GM12878 (cell line): ENCODE measurements around the gene PCP4L1. TPM values are rescaled to one million over a fixed set of nuclear protein-coding genes. Genes with fewer than 3 reads are reported as not detected.

Source experiments
- ATAC-seq: fragments of 200-7000 bp; cut with Tn5 transposase; 3 replicates; pipeline ENCODE4 v1.9.1; 2020; ENCODE audit warnings: mild to moderate bottlenecking, moderate library complexity
- BruUV-seq: library from RNA; stranded (reverse); fragments of 400-500 nt; replicated peaks from 2 replicates; lab custom pipeline; 2021; lab: Mats Ljungman, UMichigan
- CTCF ChIA-PET: fragments of 300-600 bp; sonication (Branson Sonifier 250); formaldehyde crosslinking; extraction: SDS; loops from one replicate; lab custom pipeline; 2021; ENCODE audit warnings: inconsistent platforms; lab: Yijun Ruan, JAX
- POLR2A ChIA-PET: fragments of 350-600 bp; formaldehyde crosslinking; extraction: SDS; loops from one replicate; lab custom pipeline; 2021; ENCODE audit warnings: inconsistent platforms; lab: Charles Lee
- RAD21 ChIA-PET: fragments of 300-600 bp; sonication (Branson Sonifier 250); formaldehyde crosslinking; loops from one replicate; lab custom pipeline; 2023; ENCODE audit warnings: antibody characterized with exemption; ENCODE audit not compliant: unreplicated experiment; lab: Charles Lee
- SMC1A ChIA-PET: fragments of 300-600 bp; sonication (Branson Sonifier 250); formaldehyde crosslinking; loops from one replicate; lab custom pipeline; 2023; ENCODE audit not compliant: unreplicated experiment, uncharacterized antibody; lab: Charles Lee
- DNase-seq: peaks from one replicate; pipeline ENCODE4 v3.0.0-alpha.2; 2011; ENCODE audit warnings: low read depth, low spot score
- FAIRE-seq: peaks from 3 replicates; lab custom pipeline; 2011; peaks lifted over from hg19 to GRCh38; lab: Jason Lieb, UNC
- H2AFZ ChIP-seq: 2 replicates; pipeline ENCODE4 v1.6.0; 2011; ENCODE audit warnings: low read depth, low read length, control low read depth; ENCODE audit not compliant: control insufficient read depth
- H3K27ac ChIP-seq: 2 replicates; pipeline ENCODE4 v1.5.1; 2011; ENCODE audit warnings: control low read depth; ENCODE audit not compliant: control insufficient read depth, insufficient read depth
- H3K27me3 ChIP-seq, 2 experiments: replicated peaks in 1 of 2; 2 replicates each; pipeline versions ENCODE4 v1.6.0 to v1.6.1; 2011; ENCODE audit warnings: low read length in 1 of 2; ENCODE audit not compliant: control insufficient read depth in 2 of 2, insufficient read depth in 2 of 2
- H3K36me3 ChIP-seq, 2 experiments: 2 replicates each; pipeline ENCODE4 v1.5.1; 2011; ENCODE audit warnings: low read length in 1 of 2; ENCODE audit not compliant: control insufficient read depth in 2 of 2, insufficient read depth in 2 of 2
- H3K4me1 ChIP-seq: 2 replicates; pipeline ENCODE4 v1.6.1; 2011; ENCODE audit warnings: mild to moderate bottlenecking, low read length, moderate library complexity, mixed read lengths; ENCODE audit not compliant: control insufficient read depth, insufficient read depth
- H3K4me2 ChIP-seq: 2 replicates; pipeline ENCODE4 v1.6.0; 2011; ENCODE audit warnings: control low read depth; ENCODE audit not compliant: control insufficient read depth, insufficient read depth
- H3K4me3 ChIP-seq: fragments of 200-600 bp; sonication (generic); 2 replicates; pipeline ENCODE4 v1.5.1; 2016
- H3K79me2 ChIP-seq: 2 replicates; pipeline ENCODE4 v1.6.0; 2011; ENCODE audit warnings: low read length; ENCODE audit not compliant: control insufficient read depth, insufficient read depth
- H3K9ac ChIP-seq: 2 replicates; pipeline ENCODE4 v1.8.0; 2011; ENCODE audit warnings: low read length, control low read depth, mixed read lengths; ENCODE audit not compliant: control insufficient read depth, insufficient read depth
- H3K9me3 ChIP-seq: replicated peaks from 3 replicates; pipeline ENCODE4 v1.5.1; 2011; ENCODE audit warnings: mild to moderate bottlenecking, low read length; ENCODE audit not compliant: control insufficient read depth, insufficient read depth
- H4K20me1 ChIP-seq: 2 replicates; pipeline ENCODE4 v1.6.0; 2011; ENCODE audit not compliant: control insufficient read depth, insufficient read depth
- CHD1 ChIP-seq: IDR thresholded peaks from 2 replicates; pipeline ENCODE4 v1.6.1; 2012; ENCODE audit warnings: low read depth, low read length, improper control_type of control experiment
- ELK1 ChIP-seq: IDR thresholded peaks from 2 replicates; pipeline ENCODE4 v1.6.1; 2012; ENCODE audit warnings: low read depth, low read length, improper control_type of control experiment
- HCFC1 ChIP-seq: fragments of 150-350 bp; IDR thresholded peaks from 2 replicates; pipeline ENCODE4 v1.6.1; 2014; ENCODE audit warnings: low read length
- MYB ChIP-seq: fragments of 150-350 bp; IDR thresholded peaks from 2 replicates; pipeline ENCODE4 v1.6.1; 2014; ENCODE audit warnings: mild to moderate bottlenecking, low read depth, low read length, borderline replicate concordance
- NRF1 ChIP-seq: conservative IDR thresholded peaks from 2 replicates; pipeline ENCODE4 v1.6.1; 2011; ENCODE audit warnings: mild to moderate bottlenecking, low read depth, low read length, improper control_type of control experiment
- PRDM15 ChIP-seq: fragments of 450-650 bp; formaldehyde crosslinking; IDR thresholded peaks from 2 replicates; pipeline ENCODE4 v1.4.0; 2020; ENCODE audit warnings: mild to moderate bottlenecking, moderate library complexity
- RCOR1 ChIP-seq: conservative IDR thresholded peaks from 2 replicates; pipeline ENCODE4 v1.6.1; 2012; ENCODE audit warnings: low read depth, low read length, improper control_type of control experiment
- ZBTB11 ChIP-seq: fragments of 450-650 bp; formaldehyde crosslinking; IDR thresholded peaks from 2 replicates; pipeline ENCODE4 v1.5.0; 2022; ENCODE audit warnings: mild to moderate bottlenecking, missing genetic modification characterization
- ZBTB40 ChIP-seq: fragments of 450-650 bp; IDR thresholded peaks from 2 replicates; pipeline ENCODE4 v1.6.1; 2016; ENCODE audit warnings: mild to moderate bottlenecking, moderate library complexity, borderline replicate concordance
- ZNF24 ChIP-seq: fragments of 450-650 bp; IDR thresholded peaks from 2 replicates; pipeline ENCODE4 v1.6.1; 2017; ENCODE audit warnings: antibody characterized with exemption, mild to moderate bottlenecking
- WGBS: methylation state at CpG from one replicate; pipeline ENCODE4 v1.1.6; 2016; ENCODE audit warnings: low lambda C conversion rate; ENCODE audit not compliant: insufficient replicate concordance, insufficient coverage; ENCODE audit errors: missing lambda C conversion rate; 5-methylcytosine and 5-hydroxymethylcytosine counted together
- in situ Hi-C: fragments of 300-500 bp; cut with MboI; formaldehyde crosslinking; loops from 9 replicates; pipeline ENCODE4 v1.14.3; 2018; ENCODE audit warnings: mixed read lengths
- intact Hi-C: fragments of 100-400 bp; cut with micrococcal nuclease; formaldehyde crosslinking; loops from one replicate; pipeline ENCODE4 v1.14.2; 2022; ENCODE audit not compliant: unreplicated experiment
- polyA plus RNA-seq, 11 experiments: library from polyadenylated mRNA; depleted of rRNA in 4 of 11; unstranded in 6 of 11; stranded (reverse) in 5 of 11; fragments of >200 nt; fragmentation: Nextera tagmentation in 4 of 11; fragmentation: Illumina TruSeq in 1 of 11; extraction: Ambion mirVana in 4 of 11; extraction: Trizol in 1 of 11; gene quantifications; 1 replicate in 1 of 11; 2 replicates in 10 of 11; pipeline versions ENCODE4 v1.2.1 to v1.2.3, GENCODE V29; 2011 to 2016; ENCODE audit warnings: inconsistent platforms in 2 of 11, missing spikeins in 2 of 11, low read depth in 1 of 11
- total RNA-seq, 4 experiments: library from RNA; depleted of rRNA in 3 of 4; stranded (reverse); fragments of >200 nt in 3 of 4; fragmentation: Illumina TruSeq in 1 of 4; extraction: Trizol in 1 of 4; gene quantifications; 2 replicates each; pipeline versions ENCODE4 v1.2.1 to v1.2.3, GENCODE V29; 2013 to 2021

PCP4L1 gene
- total and polyA plus RNA-seq, 10 of the 15 experiments (the other 5 are each of a cell fraction or from before 2014, with no cell fraction given), result 1.0 to 5.2 (median 2.8) TPM

- Histone ChIP-seq H3K79me2 (peaks cover 15% of the 10 kb centered on the region), H4K20me1 (no peaks in the 10 kb centered on the region), H3K4me3 (no peak overlapping the region), H2AFZ (no peak overlapping the region), H3K36me3 (no peaks in the 10 kb centered on the region), H3K9ac (no peak overlapping the region), H3K27ac (no peak overlapping the region), H3K4me2 (no peak overlapping the region), H3K27me3 (no peaks in the 10 kb centered on the region), H3K4me1 (peaks cover 10% of the 10 kb centered on the region), H3K9me3 (no peaks in the 10 kb centered on the region)
- no peak for DNase-seq
- no TSS peak for BruUV-seq
- in situ Hi-C loops, result no loop called here
- ChIA-PET CTCF (interaction anchor here (1.0 to 3.6 kb wide), 2 partner anchors 9 to 86 kb away, joined by 6 to 13 read pairs; partner anchors contain the start of gene TOMM40L), POLR2A (interaction anchor here (0.7 to 1.5 kb wide), 2 partner anchors 10 to 40 kb away, joined by 3 read pairs; no protein-coding TSS in a partner anchor), SMC1A (interaction anchor here (1.2 kb wide), 1 partner anchor 10 kb away, joined by 5 read pairs; no protein-coding TSS in a partner anchor), RAD21 (interaction anchor here (0.6 to 0.9 kb wide), 3 partner anchors 11 to 87 kb away, joined by 3 to 4 read pairs (median 4); no protein-coding TSS in a partner anchor)
- FAIRE-seq, result no peak
- intact Hi-C loops, result loop anchor here (5.0 kb wide), 1 partner anchor 71 kb away; no protein-coding TSS in a partner anchor
- 89% methylated on average over 4 of the region's 4 CpGs for WGBS
- no peak for ATAC-seq
- TF ChIP-seq ZBTB11 (CRISPR knock-in tag) (no peak), ZNF24 (no peak), RCOR1 (no peak), MYB (no peak), ELK1 (no peak), CHD1 (no peak), ZBTB40 (no peak), HCFC1 (no peak), PRDM15 (CRISPR knock-in tag) (no peak), NRF1 (no peak)
Measured at GRCh38 chr1:161311595-161312181, 53.1 kb downstream of the PCP4L1 start.
